ENCODE data around the gene ACOT7.

GRCh38 chr1:6420454-6421042, 27.0 kb upstream of the ACOT7 start:
- TF ChIP-seq CTCF (IDR thresholded peaks at IDR 0.05; ENCODE audit: insufficient read depth, low read length) (no peak), POLR2AphosphoS5 (IDR thresholded peaks at IDR 0.05; ENCODE audit: low read depth) (no peak), REST (IDR thresholded peaks at IDR 0.05; ENCODE audit: insufficient replicate concordance, low read depth) (peak; percentile 62), SPI1 (IDR thresholded peaks at IDR 0.05; ENCODE audit: borderline replicate concordance, low read depth) (no peak)

All from HL-60 (cell line).